Measurements from ENCODE around the gene CENPS.
"Not testable (repeated sequence)": the region's sequence is repeated elsewhere in the genome, so short reads cannot be mapped to it uniquely, and the experiment has no call there.

CENPS gene

DNA sequence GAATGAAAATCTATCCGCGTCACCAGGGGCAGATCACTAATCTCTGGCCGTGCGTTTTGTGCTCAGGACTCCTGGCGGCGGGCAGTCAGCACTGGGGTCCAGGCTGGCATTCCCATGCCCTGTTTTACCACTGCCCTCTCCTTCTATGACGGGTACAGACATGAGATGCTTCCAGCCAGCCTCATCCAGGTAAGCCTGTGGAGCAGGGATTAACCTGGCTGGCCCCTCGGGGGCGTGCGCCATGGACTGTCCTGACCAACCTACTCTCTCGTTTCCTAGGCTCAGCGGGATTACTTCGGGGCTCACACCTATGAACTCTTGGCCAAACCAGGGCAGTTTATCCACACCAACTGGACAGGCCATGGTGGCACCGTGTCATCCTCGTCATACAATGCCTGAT is 10.9 kb upstream of the CENPS start:
- DNase-seq (ENCODE audit: low read depth) = no peak

DNA sequence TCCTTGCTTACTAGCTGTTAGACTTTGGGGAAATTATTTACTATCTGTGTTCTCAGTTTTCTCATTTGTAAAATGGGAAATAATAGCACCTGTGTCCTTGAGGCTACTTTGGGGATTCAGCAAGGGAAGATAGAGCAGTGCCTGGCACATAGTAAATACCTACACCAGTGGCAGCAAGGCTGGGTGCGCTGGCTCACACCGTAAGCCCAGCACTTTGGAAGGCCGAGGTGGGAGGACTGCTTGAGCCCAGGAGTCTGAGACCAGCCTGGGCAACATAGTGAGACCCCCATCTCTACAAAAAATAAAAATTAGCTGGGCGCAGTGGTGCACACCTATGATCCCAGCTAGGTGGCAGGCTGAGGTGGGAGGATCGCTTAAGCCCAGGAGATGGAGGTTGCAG is 8.6 kb upstream of the CENPS start:
- DNase-seq (ENCODE audit: low read depth) = no peak

DNA sequence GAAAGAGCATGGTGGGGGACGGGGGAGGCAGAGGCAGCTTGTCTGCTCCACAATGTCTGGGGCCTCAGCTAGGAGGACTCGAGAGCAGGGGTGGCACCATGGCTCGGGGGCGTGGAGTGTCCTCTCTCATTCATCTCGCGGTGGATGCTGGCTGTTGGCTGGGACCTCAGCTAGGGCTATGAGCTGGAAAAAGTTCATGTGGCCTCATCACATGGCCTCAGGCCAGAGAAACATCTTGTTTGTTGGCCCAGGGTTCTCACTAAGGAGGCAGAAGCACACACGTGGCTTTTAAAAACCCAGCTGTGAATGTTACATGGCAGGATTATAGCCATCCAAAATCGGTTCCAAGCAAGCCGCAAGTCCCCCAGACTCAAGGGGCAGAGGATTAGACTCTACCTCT is 6.2 kb upstream of the CENPS start:
- peak; percentile 68 for DNase-seq (ENCODE audit: low read depth)

- DNase-seq (ENCODE audit: low read depth) = no peak
These were observed 5.6 kb upstream of the CENPS start for GRCh38 chr1:10424651-10425050.

- not testable (repeated sequence) for DNase-seq (ENCODE audit: low read depth)
These were observed 4.3 kb upstream of the CENPS start for GRCh38 chr1:10425826-10426534.

- not testable (repeated sequence) for DNase-seq (ENCODE audit: low read depth)
These were observed 3.7 kb upstream of the CENPS start for GRCh38 chr1:10426535-10426848.

- no peak for DNase-seq (ENCODE audit: low read depth)
These were observed 1.2 kb upstream of the CENPS start for GRCh38 chr1:10428984-10429383.

DNA sequence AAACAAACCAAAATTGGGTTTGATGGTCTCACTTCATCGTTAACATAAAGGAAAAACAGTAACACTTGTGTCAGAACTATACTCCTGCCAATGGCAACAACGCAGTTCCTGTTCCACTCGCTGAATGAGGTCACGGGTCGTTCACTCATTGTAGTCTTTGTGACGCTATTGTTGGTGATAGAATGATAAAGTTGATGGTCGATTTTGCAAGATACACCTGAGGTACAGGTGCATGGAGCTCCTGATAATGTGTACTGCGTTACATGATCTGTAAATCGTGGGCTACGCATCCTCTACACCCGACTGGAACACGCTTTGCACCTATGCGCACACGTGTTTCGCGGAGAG is 391 bp upstream of the CENPS start:
- no peak for DNase-seq (ENCODE audit: low read depth)

DNA sequence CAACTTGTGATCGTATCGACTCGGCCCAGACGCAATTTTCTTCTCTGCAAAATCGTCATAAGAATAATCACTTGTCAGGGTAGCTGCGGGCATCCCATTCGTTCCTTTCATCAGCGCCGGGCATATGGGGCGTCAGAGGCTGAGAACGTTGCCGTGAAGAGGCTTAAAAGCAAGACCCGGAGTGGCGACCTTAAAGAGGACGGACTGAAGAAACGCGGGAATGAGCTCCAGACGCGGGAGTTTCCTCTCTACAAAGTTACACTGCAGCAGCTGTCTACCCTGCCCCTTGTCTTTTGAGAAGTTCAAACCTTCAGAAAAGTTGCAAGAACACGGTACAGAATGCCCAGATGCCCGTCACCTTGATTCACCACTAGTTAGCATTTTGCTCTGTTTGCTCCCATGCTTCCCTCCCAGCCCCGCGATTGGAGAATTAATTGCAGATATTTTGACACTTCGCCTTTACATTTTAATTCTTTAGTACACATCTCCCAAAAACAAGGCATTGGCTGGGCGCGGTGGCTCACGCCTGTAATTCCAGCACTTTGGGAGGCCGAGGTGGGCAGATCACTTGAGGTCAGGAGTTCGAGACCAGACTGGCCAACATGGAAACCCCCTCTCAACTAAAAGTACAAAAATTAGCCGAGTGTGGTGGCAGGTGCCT is 967 bp downstream of the CENPS start:
- no peak for DNase-seq (ENCODE audit: low read depth)

GRCh38 chr1:10432910-10433700 is 2.9 kb downstream of the CENPS start:
- no peak for DNase-seq (ENCODE audit: low read depth)

- no peak for DNase-seq (ENCODE audit: low read depth)
These were observed 3.6 kb downstream of the CENPS start for GRCh38 chr1:10433790-10434189.

DNA sequence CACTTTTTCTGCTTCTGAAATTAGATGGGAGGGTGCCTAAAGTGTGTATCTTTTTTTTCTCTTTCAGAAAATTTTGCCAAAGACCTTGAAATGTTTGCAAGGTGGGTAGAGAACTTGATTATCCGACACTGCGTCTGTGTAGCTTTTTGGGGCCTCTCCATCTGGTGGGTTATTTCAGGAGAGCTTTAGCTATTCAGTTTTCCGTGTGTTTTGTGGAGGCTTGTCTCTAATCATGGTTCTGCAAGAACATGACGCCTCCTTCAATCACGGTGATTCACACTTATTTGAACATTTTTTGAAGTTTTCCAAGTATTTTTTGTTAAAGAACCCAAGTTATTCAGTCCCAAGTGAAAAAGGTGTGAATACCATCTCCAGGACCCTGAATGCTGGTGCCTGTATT is 4.4 kb downstream of the CENPS start:
- DNase-seq (ENCODE audit: low read depth) = no peak

DNA sequence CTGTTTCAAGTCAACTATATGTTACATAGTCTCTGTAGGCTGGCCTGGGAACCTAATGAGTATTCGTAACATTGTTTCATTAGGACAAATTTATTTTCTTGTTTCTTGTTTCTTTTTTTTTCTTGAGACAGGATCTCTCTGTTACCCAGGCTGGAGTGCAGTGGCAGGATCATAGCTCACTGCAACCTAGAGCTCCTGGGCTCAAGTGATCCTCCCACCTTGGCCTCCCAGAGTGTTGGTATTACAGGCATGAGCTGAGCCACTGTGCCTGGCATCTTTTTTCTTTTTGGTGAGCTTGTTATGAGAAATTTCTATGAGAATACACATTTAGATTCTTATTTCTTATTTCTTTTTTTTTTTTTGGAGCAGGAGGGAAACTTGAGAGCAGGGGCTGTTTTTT is 6.8 kb downstream of the CENPS start:
- DNase-seq (ENCODE audit: low read depth) = no peak

DNA sequence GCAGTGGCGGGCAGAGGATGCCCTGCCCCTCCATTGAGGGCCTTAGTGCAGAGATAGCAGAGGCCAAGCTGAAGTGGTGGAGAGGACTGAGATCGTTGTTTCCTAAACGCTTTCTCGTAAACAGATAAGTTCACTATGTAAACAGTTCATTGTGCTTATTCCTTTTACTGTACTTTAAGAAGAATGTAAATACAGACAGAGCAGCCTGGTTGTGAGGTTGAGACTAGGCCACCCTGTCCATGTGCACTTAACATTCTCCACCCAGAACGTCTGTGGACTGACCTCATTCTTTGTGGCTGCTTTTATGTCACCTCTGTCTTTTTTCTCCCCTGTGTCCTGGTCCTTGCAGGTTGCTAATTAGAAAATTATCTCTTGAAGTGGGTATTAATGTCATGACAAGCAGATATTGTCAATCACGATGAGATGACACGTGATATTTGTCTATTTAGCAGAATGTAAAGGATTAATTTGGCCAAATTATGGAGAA is 8.5 kb downstream of the CENPS start:
- DNase-seq (ENCODE audit: low read depth) = no peak

GRCh38 chr1:10440305-10440704 is 10.1 kb downstream of the CENPS start:
- DNase-seq (ENCODE audit: low read depth) = no peak

GRCh38 chr1:10440794-10441193 is 10.6 kb downstream of the CENPS start:
- DNase-seq (ENCODE audit: low read depth) = no peak

DNA sequence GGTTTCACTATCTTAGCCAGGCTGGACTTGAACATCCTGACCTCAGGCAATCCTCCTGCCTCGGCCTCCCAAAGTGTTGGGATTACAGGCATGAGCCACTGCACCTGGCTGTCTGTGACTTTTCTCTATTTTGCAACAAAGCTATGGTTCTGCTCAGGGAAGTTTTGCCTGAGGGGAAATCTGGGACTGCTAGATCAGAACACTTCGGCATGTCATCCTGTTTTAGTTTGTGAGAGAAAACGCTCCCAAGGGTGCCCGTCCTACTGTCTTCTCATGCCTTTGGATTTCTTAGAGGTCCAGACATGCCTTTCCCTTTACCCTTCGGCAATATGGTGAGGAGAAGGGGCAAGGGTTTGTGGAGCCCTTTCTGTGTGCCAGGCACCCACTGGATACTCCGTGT is 14.0 kb downstream of the CENPS start:
- DNase-seq (ENCODE audit: low read depth) = no peak

DNA sequence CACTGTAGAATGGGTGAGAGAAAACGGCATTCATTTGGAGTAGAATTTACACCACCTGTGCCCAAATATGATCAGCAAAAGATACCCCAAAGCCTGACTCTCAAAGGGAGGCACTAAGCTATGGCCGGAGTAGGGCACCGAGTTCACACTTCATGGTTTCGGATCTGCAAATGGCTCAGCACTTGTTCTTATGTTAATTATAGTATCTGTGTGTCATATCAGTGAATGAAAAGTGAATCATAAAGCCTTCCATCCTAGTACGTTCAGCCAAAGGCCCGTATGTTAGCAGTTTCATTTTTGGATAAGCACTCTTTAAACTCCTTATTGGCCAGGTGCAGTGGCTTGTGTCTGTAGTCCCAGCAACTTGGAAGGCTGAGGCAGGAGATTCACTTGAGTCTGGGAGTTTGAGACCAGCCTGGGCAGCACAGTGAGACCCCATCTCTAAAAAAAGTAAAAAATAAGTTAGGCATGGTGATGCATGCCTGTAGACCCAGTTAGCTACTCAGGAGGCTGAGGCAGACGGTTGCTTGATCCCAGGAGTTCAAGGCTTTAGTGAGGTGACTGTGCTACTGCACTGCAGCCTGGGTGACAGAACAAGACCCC is 14.7 kb downstream of the CENPS start:
- DNase-seq (ENCODE audit: low read depth) = no peak

DNA sequence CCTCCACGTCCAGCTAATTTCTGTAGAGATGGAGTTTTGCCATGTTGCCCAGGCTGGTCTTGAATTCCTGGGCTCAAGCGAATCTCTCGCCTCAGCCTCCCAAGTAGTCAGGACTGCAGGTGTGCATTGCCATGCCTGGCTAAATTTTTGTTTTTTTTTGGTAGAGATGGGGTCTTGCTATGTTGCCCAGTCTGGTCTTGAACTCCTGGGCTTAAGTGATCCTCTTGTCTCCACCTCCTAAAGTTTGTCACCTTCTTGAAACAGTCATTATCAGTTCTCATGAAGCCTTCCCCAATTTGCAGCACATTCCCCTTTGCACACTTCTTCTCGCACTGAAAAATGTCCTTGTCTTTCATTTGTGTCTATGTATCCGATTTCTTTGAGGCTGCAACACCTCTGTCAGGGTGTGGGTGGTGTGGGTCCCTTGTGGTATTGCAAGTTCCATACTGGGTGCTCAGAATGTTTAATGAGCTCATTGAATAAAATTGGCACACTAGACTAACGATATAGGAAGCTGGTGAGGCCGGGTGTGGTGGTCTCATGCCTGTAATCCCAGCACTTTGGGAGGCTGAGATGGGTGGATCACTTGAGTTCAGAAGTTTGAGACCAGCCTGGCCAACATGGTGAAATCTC is 16.7 kb downstream of the CENPS start:
- no peak for DNase-seq (ENCODE audit: low read depth)

DNA sequence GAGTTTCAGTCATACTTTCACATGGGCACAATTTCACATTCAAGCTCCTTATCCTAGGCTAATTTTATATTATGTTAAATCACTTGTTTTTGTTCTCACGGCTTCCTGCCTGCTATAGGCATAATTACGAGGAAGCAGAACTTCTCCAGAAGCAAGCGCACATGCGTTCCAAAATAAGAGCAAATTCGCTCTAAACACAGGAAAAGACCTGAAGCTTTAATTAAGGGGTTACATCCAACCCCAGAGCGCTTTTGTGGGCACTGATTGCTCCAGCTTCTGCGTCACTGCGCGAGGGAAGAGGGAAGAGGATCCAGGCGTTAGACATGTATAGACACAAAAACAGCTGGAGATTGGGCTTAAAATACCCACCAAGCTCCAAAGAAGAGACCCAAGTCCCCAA is 19.5 kb downstream of the CENPS start, which contains the start of gene CORT:
TSS of gene CORT (plus strand) at position 281 of the 400 bp plus-strand sequence. CDS start 193 bp downstream, outside the sequence.
- no peak for DNase-seq (ENCODE audit: low read depth)

GRCh38 chr1:10450156-10450814 is 20.1 kb downstream of the CENPS start:
- no peak for DNase-seq (ENCODE audit: low read depth)

DNA sequence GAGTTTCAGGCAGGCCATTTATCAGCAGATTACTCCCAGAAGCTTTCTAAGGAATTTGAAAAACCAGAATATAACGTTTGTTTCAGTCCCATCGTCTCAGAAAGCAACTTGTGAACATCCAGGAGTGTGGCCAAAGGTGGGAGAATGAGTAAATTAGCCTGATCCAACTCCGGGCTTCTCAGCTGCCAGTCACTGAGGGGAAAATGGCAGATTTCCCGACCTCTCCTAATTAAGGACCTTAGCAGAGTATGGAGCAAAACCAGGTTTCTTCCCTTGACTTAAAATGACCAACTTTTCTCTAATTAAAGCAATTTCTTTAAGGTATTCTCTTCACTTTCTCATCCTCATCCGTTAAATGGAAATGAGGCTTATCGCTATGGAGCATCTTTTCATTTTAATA is 20.6 kb downstream of the CENPS start:
- no peak for DNase-seq (ENCODE audit: low read depth)

All from GM04504 (cell line).